ENCODE data around the gene MCUB. TPM values are rescaled to one million over a fixed set of nuclear protein-coding genes. Genes with fewer than 3 reads are reported as not detected.

MCUB gene
- total RNA-seq, 1 donor from 2014 or later, result 28.5 TPM

DNA sequence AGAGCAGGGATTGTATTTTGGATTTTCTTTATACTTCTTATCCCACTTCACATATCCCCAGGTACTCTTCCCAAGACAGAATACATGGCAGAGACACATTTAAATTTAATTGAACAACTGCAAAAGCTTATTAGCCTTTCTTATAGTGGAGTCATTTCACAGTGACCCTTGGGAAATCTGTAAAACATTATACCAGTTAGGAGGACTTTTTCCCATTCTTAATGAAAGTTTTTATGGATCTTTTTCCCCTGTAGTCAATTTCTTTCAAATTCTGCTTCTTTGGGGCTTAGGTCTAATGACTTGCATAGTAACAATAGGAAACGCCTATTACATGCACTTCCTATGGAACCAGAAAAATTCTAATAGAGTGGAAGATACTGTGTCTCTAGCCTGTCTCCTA lies 14.6 kb upstream of the MCUB start:
- H3K36me3 ChIP-seq, result peaks cover 0 to 20% of the 10 kb centered on the region in 2 donors
- intact Hi-C loops (cut with DNase I), result no loop called here
- TF ChIP-seq POLR2A (IDR thresholded peaks at IDR 0.05) (no peak), CTCF (IDR thresholded peaks at IDR 0.05) (no peak)

GRCh38 chr4:109547394-109547793 lies 12.7 kb upstream of the MCUB start:
- Histone ChIP-seq H3K4me1 (no peaks in the 10 kb centered on the region), H3K27me3 (no peaks in the 10 kb centered on the region), H3K4me3 (no peak overlapping the region), H3K36me3 (no peaks in the 10 kb centered on the region), H3K9me3 (no peaks in the 10 kb centered on the region), H3K27ac (no peak overlapping the region)
- no peak for DNase-seq (ENCODE audit: extremely low spot score in 2 of 2)
- intact Hi-C loops (cut with DNase I), result no loop called here
- TF ChIP-seq POLR2AphosphoS5 (IDR thresholded peaks at IDR 0.05; ENCODE audit: insufficient read depth in 1 of 2, low read depth in 1 of 2), result no peak
- TF ChIP-seq POLR2A (IDR thresholded peaks at IDR 0.05), result no peak
- TF ChIP-seq CTCF (IDR thresholded peaks at IDR 0.05), result no peak

More for the DNA sequence above, 14.6 kb upstream of the MCUB start:
- Histone ChIP-seq H3K27me3 (no peaks in the 10 kb centered on the region), H3K4me1 (no peaks in the 10 kb centered on the region), H3K4me3 (no peak overlapping the region), H3K27ac (no peak overlapping the region), H3K9me3 (no peaks in the 10 kb centered on the region)
- DNase-seq (ENCODE audit: extremely low spot score in 2 of 2), result no peak

DNA sequence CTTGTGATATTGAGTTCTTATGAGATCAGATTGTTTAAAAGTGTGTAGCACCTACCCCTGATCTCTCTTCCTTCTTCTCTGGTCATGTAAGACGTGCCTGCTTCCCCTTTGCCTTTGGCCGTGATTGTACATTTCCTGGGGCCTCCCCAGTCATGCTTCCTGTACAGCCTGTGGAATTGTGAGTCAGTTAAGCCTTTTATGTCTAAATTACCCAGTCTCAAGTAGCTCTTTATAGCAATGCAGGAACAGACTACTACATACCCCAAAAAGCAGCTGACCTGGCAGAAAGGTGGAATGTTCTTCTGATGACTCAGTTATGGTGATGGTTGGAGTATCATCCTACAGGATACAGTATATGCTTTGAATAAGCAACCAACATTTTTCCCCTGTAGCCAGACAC lies 11.4 kb upstream of the MCUB start:
- Histone ChIP-seq H3K27me3 (no peaks in the 10 kb centered on the region), H3K9me3 (no peaks in the 10 kb centered on the region), H3K4me1 (no peaks in the 10 kb centered on the region), H3K27ac (no peak overlapping the region), H3K4me3 (no peak overlapping the region), H3K36me3 (no peaks in the 10 kb centered on the region)
- intact Hi-C loops (cut with DNase I), result no loop called here
- TF ChIP-seq CTCF (IDR thresholded peaks at IDR 0.05) (no peak), POLR2A (IDR thresholded peaks at IDR 0.05) (no peak), POLR2AphosphoS5 (IDR thresholded peaks at IDR 0.05; ENCODE audit: insufficient read depth in 1 of 2, low read depth in 1 of 2) (no peak)
- no peak for DNase-seq (ENCODE audit: extremely low spot score in 2 of 2)

DNA sequence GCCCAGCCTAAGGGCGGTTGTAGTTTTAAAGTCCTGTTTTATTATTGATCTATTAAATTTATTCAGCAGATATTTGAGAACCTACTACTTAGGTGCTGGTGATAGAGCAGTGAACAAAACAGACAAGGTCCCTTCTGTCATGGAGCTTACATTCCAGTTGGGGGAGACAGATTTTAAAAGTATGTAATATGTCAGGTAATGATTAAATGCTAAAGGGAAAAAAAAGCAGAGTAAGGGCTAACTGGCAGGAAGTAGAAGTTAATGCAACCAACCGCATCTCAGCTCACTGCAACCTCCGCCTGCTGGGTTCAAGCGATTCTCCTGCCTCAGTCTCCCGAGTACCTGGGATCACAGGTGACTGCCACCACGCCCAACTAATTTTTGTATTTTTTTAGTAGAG lies 7.8 kb upstream of the MCUB start:
- H3K27me3 ChIP-seq, result no peaks in the 10 kb centered on the region
- intact Hi-C loops (cut with DNase I), result loop anchor here (10.0 kb wide), 1 partner anchor 107 kb away; no protein-coding TSS in a partner anchor
- TF ChIP-seq POLR2A (IDR thresholded peaks at IDR 0.05) (no peak), CTCF (IDR thresholded peaks at IDR 0.05) (no peak), POLR2AphosphoS5 (IDR thresholded peaks at IDR 0.05; ENCODE audit: insufficient read depth in 1 of 2, low read depth in 1 of 2) (no peak)
- H3K4me1 ChIP-seq, result no peaks in the 10 kb centered on the region
- H3K36me3 ChIP-seq, result no peaks in the 10 kb centered on the region
- DNase-seq (ENCODE audit: extremely low spot score in 2 of 2), result no peak
- H3K4me3 ChIP-seq, result no peak overlapping the region
- no peaks in the 10 kb centered on the region for H3K9me3 ChIP-seq
- no peak overlapping the region for H3K27ac ChIP-seq

DNA sequence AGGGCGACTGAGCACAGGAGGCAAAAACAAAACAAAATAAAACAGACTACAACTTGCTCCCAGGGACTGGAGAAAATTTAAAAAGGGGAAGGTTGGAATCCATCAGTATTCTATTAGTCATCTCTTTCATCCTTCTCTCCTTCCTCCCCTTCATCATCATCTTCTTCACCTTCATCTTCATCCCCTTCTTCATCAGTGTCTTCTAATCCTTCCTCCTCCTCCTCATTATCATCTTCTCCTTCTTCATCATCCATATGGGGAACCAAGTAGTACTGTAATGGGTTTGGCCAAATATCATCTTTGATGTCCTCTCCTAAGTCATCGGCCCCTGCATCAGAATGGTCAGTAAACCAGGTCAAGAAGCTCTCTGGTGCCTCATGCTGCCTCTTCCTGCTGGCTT lies 6.9 kb upstream of the MCUB start:
- H3K27me3 ChIP-seq, result no peaks in the 10 kb centered on the region
- H3K4me1 ChIP-seq, result no peaks in the 10 kb centered on the region
- TF ChIP-seq POLR2AphosphoS5 (IDR thresholded peaks at IDR 0.05; ENCODE audit: insufficient read depth in 1 of 2, low read depth in 1 of 2) (no peak), POLR2A (IDR thresholded peaks at IDR 0.05) (no peak), CTCF (IDR thresholded peaks at IDR 0.05) (no peak)
- H3K9me3 ChIP-seq, result no peaks in the 10 kb centered on the region
- DNase-seq (ENCODE audit: extremely low spot score in 2 of 2), result no peak
- no peak overlapping the region for H3K4me3 ChIP-seq
- intact Hi-C loops (cut with DNase I), result loop anchor here (10.0 kb wide), 1 partner anchor 108 kb away; no protein-coding TSS in a partner anchor
- H3K36me3 ChIP-seq, result no peaks in the 10 kb centered on the region
- H3K27ac ChIP-seq, result no peak overlapping the region
